ENCODE data around the gene AXDND1.

DNA sequence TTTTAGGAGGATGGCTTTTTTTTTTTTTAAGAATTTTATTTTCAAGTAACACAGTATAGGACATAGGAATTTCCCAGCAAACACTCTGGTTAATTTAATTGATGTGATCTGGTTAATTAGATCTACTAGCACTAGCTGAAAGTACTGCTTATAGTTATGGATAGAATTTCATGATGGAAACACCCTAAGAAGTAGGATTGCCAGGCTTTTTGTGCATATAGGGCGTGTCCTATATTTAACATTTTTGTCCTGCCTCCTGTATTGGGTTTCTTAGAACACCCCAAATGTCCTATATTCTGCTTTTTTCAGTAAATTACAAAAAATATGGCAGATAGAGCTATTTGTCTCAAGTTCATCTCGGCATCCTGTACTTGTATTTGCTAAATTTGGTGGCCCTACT lies 13.5 kb upstream of the AXDND1 start:
- TF ChIP-seq REST (IDR thresholded peaks at IDR 0.05; ENCODE audit: unreplicated experiment) (no peak), EZH2phosphoT487 (IDR thresholded peaks at IDR 0.05; ENCODE audit: unreplicated experiment) (no peak), ZNF331 (CRISPR knock-in tag; IDR thresholded peaks at IDR 0.05; ENCODE audit: low read depth) (no peak), CREB1 (CRISPR knock-in tag; IDR thresholded peaks at IDR 0.05; ENCODE audit: low read depth) (no peak), POLR2AphosphoS5 (IDR thresholded peaks at IDR 0.05; ENCODE audit: low read depth) (no peak), ETS1 (IDR thresholded peaks at IDR 0.05) (no peak), JUNB (IDR thresholded peaks at IDR 0.05; ENCODE audit: unreplicated experiment) (no peak), EZH2 (IDR thresholded peaks at IDR 0.05; ENCODE audit: low read depth, unreplicated experiment) (no peak)
- TF ChIP-seq, protein P1, sequence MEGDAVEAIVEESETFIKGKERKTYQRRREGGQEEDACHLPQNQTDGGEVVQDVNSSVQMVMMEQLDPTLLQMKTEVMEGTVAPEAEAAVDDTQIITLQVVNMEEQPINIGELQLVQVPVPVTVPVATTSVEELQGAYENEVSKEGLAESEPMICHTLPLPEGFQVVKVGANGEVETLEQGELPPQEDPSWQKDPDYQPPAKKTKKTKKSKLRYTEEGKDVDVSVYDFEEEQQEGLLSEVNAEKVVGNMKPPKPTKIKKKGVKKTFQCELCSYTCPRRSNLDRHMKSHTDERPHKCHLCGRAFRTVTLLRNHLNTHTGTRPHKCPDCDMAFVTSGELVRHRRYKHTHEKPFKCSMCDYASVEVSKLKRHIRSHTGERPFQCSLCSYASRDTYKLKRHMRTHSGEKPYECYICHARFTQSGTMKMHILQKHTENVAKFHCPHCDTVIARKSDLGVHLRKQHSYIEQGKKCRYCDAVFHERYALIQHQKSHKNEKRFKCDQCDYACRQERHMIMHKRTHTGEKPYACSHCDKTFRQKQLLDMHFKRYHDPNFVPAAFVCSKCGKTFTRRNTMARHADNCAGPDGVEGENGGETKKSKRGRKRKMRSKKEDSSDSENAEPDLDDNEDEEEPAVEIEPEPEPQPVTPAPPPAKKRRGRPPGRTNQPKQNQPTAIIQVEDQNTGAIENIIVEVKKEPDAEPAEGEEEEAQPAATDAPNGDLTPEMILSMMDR (conservative IDR thresholded peaks at IDR 0.05; ENCODE audit: low read depth in 2 of 2): no peak

Data from GM23338 (cell line).